Measurements from ENCODE around the gene SNX21.
"Not testable (repeated sequence)": the region's sequence is repeated elsewhere in the genome, so short reads cannot be mapped to it uniquely, and the experiment has no call there.

Gene SNX21

DNA sequence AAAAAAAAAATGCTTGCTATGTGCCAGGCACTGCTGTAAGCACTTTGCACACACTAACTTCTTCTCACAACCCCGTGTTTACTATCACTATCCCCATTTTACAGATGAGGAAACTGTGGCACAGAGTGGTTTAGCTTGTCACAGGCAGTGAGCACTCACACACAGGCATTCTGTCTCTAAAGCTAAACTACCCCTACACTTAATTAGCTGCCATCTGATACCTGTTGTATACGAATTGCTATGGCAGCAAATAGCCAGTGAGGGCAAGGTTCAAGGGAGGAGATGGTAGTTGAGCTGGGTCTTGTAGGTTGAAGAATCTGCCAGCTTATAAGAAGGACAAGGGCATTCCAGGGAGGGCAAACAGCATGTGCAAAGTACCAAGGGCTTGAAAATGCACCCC lies 11.7 kb upstream of the SNX21 start:
- 88 to 89% methylated on average over 2 of the region's 2 CpGs for WGBS, 2 experiments

GRCh38 chr20:45822857-45823256 lies 10.7 kb upstream of the SNX21 start:
- peaks cover 17% of the 10 kb centered on the region for H3K27me3 ChIP-seq (ENCODE audit: control insufficient read depth, insufficient read depth, low read length, poor library complexity, severe bottlenecking)
- H3K36me3 ChIP-seq (ENCODE audit: control insufficient read depth, insufficient read depth, low read length): no peaks in the 10 kb centered on the region
- H3K4me1 ChIP-seq (ENCODE audit: control insufficient read depth, insufficient read depth, low read length): peaks cover 5% of the 10 kb centered on the region
- WGBS, 2 experiments: 88 to 89% methylated on average over 24 of the region's 24 CpGs
- no peak overlapping the region for H3K27ac ChIP-seq (ENCODE audit: insufficient read depth, low read depth, low read length, poor library complexity, severe bottlenecking)
- H3K9me3 ChIP-seq (ENCODE audit: control insufficient read depth, low read length): no peaks in the 10 kb centered on the region
- H3K4me3 ChIP-seq (ENCODE audit: insufficient read depth, low read depth, low read length): no peak overlapping the region

More for the DNA sequence above, 11.7 kb upstream of the SNX21 start:
- Histone ChIP-seq H3K4me3 (ENCODE audit: insufficient read depth, low read depth, low read length) (no peak overlapping the region), H3K27me3 (ENCODE audit: control insufficient read depth, insufficient read depth, low read length, poor library complexity, severe bottlenecking) (peaks cover 17% of the 10 kb centered on the region), H3K4me1 (ENCODE audit: control insufficient read depth, insufficient read depth, low read length) (peaks cover 5% of the 10 kb centered on the region), H3K9me3 (ENCODE audit: control insufficient read depth, low read length) (no peaks in the 10 kb centered on the region), H3K36me3 (ENCODE audit: control insufficient read depth, insufficient read depth, low read length) (peaks cover 2% of the 10 kb centered on the region), H3K27ac (ENCODE audit: insufficient read depth, low read depth, low read length, poor library complexity, severe bottlenecking) (no peak overlapping the region)

DNA sequence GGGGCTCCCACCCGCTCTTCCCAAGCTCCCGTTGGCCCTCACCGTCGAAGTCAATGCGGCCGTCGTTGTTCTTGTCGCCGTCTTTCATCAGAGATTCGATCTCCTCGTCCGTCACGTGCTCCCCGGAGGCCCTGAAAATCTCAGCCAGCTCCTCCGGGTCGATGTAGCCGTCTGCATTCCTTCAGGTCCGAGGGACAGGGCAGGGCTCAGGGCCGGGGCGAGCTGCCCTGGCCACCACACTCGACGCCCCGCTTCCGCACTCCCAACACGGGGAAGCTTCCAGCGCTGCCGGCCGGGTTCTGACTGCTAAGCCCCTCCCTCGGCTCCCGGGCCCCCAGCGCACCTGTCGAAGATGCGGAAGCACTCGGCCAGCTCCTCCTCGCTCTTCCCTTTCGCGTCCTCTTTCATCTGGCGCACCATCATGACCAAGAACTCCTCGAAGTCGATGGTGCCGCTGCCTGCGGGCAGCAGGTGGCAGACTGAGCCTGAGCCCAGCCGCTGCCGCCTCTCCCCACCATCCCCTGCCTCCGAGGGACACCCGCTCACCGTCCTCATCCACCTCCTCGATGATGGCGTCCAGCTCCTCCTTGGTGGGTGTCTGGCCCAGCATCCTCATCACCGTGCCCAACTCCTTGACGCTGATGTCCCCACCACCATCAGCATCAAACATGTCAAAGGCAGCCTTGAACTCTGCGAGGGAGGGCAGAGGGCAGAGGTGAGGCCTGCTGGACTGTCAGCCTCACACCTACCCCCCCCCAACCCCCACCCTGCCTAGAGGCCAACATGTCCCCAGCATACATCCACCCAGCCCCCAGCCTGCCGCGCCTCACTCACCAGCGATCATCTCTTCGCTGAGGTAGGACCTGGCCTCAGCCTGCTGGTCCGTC lies 9.4 kb upstream of the SNX21 start:
- Histone ChIP-seq H3K36me3 (ENCODE audit: control insufficient read depth, insufficient read depth, low read length) (no peaks in the 10 kb centered on the region), H3K27ac (ENCODE audit: insufficient read depth, low read depth, low read length, poor library complexity, severe bottlenecking) (no peak overlapping the region), H3K9me3 (ENCODE audit: control insufficient read depth, low read length) (no peaks in the 10 kb centered on the region), H3K27me3 (ENCODE audit: control insufficient read depth, insufficient read depth, low read length, poor library complexity, severe bottlenecking) (peaks cover 17% of the 10 kb centered on the region), H3K4me1 (ENCODE audit: control insufficient read depth, insufficient read depth, low read length) (peaks cover 10% of the 10 kb centered on the region), H3K4me3 (ENCODE audit: insufficient read depth, low read depth, low read length) (no peak overlapping the region)
- 57 to 58% methylated on average over 57 of the region's 57 CpGs for WGBS, 2 experiments

DNA sequence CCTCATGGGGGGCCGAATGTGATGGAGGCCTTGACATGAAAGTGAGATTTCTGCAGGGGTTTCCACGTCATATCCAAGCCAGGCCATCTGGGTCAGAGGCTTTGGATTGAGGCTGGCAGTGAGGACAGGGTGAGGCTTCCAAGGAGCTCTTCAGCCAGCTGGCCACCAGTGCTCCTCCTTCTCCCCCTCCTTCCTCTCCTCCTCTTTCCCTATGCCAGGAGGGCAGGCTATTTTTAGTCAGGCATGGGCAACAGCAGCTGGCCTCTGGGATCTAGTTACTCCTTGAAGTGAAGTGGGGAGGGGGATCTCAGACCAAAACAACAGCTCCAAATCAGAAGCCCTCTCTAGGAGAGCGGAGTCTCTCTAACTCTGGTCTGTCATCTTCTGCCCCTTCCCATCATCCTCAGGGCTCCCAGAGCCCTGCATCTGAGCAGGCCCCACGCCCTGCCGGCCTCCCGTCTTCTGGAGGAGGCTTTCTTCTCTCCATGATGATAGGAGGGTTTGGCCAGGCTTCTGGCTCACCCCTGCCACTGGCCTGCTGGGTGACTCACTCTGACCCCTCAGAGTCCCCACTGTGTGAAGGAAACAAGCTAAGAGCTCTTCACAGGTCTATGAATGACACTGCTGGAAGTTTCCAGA lies 7.1 kb upstream of the SNX21 start:
- H3K27ac ChIP-seq (ENCODE audit: insufficient read depth, low read depth, low read length, poor library complexity, severe bottlenecking): no peak overlapping the region
- H3K27me3 ChIP-seq (ENCODE audit: control insufficient read depth, insufficient read depth, low read length, poor library complexity, severe bottlenecking): peaks cover 17% of the 10 kb centered on the region
- H3K4me3 ChIP-seq (ENCODE audit: insufficient read depth, low read depth, low read length): no peak overlapping the region
- WGBS, 2 experiments: 64 to 68% methylated on average over 6 of the region's 6 CpGs
- H3K9me3 ChIP-seq (ENCODE audit: control insufficient read depth, low read length): no peaks in the 10 kb centered on the region
- H3K36me3 ChIP-seq (ENCODE audit: control insufficient read depth, insufficient read depth, low read length): no peaks in the 10 kb centered on the region
- H3K4me1 ChIP-seq (ENCODE audit: control insufficient read depth, insufficient read depth, low read length): peaks cover 10% of the 10 kb centered on the region

DNA sequence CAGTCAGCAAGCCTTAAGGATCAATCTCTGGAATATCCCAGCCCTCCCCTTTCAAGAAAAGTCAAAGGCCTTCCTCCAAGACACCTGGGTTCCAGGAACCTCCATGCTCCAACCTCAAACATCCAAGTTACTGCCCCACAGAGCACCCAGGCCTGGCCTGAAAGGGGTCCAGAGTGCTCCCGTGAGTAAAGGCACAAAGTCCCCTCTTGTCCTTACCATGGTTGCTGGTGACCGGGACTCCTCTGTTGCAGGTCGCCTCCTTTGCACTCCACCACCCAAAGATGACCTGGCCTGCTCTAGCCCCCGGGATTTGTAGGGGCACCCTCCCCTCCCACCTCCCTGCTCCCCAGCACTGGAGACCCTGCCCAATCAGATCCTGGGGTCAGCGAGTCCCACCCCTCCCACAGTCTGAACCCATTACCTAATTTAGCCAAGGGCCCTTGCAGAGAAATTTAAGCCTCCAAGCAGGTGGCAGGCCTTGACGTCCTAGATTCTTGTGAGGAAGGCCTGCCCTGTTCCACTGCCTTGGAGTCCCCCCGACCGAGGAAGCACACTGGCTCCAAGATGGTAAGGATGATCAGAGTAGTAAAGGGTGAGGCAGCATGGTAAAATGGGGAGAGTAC lies 6.5 kb upstream of the SNX21 start, which contains the start of gene TNNC2:
Gene TNNC2 (minus strand): TSS at position 283 of the 623 bp plus-strand sequence. CDS start 64 bp downstream, at position 219.
- no peak within 1 kb of the TSS for H3K27ac ChIP-seq (ENCODE audit: insufficient read depth, low read depth, low read length, poor library complexity, severe bottlenecking)
- WGBS, 2 experiments: 90 to 92% methylated on average over 8 of the region's 8 CpGs

DNA sequence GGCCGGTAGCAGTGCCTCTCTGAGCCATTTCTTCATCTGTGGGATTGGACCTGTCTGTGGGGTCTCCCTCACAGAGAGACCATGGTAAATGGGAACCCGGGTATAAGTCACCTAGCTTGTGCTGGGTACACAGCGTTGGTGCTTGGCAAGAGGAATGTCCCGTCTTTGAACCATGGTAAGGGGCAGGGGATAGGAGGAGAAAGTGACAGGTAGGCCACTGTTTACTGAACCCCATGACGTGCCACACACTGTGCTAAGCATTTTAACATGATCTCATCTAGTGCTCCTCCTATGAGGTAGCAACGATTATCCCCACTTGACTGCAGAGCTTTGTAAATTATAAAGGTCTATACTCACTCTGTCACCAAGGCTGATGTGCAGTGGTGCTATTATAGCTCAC lies 5.9 kb upstream of the SNX21 start:
- Histone ChIP-seq H3K4me3 (ENCODE audit: insufficient read depth, low read depth, low read length) (no peak overlapping the region), H3K4me1 (ENCODE audit: control insufficient read depth, insufficient read depth, low read length) (peaks cover 10% of the 10 kb centered on the region), H3K36me3 (ENCODE audit: control insufficient read depth, insufficient read depth, low read length) (no peaks in the 10 kb centered on the region), H3K27ac (ENCODE audit: insufficient read depth, low read depth, low read length, poor library complexity, severe bottlenecking) (no peak overlapping the region), H3K9me3 (ENCODE audit: control insufficient read depth, low read length) (no peaks in the 10 kb centered on the region), H3K27me3 (ENCODE audit: control insufficient read depth, insufficient read depth, low read length, poor library complexity, severe bottlenecking) (peaks cover 17% of the 10 kb centered on the region)
- 90 to 92% methylated on average over 6 of the region's 6 CpGs for WGBS, 2 experiments

More for the DNA sequence above, 6.5 kb upstream of the SNX21 start, which contains the start of gene TNNC2:
- Histone ChIP-seq H3K4me1 (ENCODE audit: control insufficient read depth, insufficient read depth, low read length) (peaks cover 10% of the 10 kb centered on the region), H3K4me3 (ENCODE audit: insufficient read depth, low read depth, low read length) (no peak within 1 kb of the TSS), H3K27me3 (ENCODE audit: control insufficient read depth, insufficient read depth, low read length, poor library complexity, severe bottlenecking) (peaks cover 17% of the 10 kb centered on the region), H3K36me3 (ENCODE audit: control insufficient read depth, insufficient read depth, low read length) (no peaks in the 10 kb centered on the region), H3K9me3 (ENCODE audit: control insufficient read depth, low read length) (no peaks in the 10 kb centered on the region)

DNA sequence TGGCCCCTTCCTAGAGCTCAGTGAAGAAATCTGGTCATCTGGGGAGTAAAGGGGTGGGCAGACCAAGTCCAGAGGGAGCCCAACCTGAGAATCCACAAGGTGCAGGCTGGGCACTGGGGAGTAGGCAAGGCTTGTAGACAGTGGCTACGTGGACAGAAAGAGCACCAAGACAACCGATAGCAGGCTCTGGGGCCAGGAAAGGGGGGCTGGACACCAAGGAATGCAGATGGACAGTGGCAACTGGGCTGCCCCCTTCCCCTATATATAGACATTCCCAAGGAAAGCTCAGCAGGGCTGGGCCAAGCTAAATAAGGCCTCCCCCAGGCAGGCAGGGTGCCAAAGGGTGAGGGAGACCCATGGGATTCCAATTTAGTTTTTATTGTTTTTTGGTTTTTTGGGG lies 5.0 kb upstream of the SNX21 start:
- peaks cover 8% of the 10 kb centered on the region for H3K27me3 ChIP-seq (ENCODE audit: control insufficient read depth, insufficient read depth, low read length, poor library complexity, severe bottlenecking)
- no peak overlapping the region for H3K4me3 ChIP-seq (ENCODE audit: insufficient read depth, low read depth, low read length)
- no peak overlapping the region for H3K27ac ChIP-seq (ENCODE audit: insufficient read depth, low read depth, low read length, poor library complexity, severe bottlenecking)
- H3K36me3 ChIP-seq (ENCODE audit: control insufficient read depth, insufficient read depth, low read length): no peaks in the 10 kb centered on the region
- peaks cover 10% of the 10 kb centered on the region for H3K4me1 ChIP-seq (ENCODE audit: control insufficient read depth, insufficient read depth, low read length)
- 71 to 77% methylated on average over 2 of the region's 2 CpGs for WGBS, 2 experiments
- no peaks in the 10 kb centered on the region for H3K9me3 ChIP-seq (ENCODE audit: control insufficient read depth, low read length)

DNA sequence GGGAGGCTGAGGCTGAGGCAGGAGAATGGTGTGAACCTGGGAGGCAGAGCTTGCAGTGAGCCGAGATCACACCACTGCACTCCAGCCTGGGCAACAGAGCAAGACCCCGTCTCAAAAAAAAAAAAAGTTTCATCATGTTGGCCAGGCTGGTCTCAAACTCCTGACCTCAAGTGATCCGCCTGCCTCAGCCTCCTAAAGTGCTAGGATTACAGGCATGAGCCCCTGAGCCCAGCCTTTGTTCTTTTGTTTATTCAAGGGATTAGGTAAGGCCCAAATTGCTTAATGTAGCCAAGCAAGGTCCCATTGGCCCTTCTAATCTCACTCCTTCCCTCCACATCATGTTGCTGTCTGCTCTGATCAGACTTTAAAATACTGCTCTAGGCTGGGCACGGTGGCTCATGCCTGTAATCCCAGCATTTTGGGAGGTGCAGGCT lies 3.9 kb upstream of the SNX21 start:
- H3K27me3 ChIP-seq (ENCODE audit: control insufficient read depth, insufficient read depth, low read length, poor library complexity, severe bottlenecking); H3K27ac ChIP-seq (ENCODE audit: insufficient read depth, low read depth, low read length, poor library complexity, severe bottlenecking); H3K9me3 ChIP-seq (ENCODE audit: control insufficient read depth, low read length); H3K36me3 ChIP-seq (ENCODE audit: control insufficient read depth, insufficient read depth, low read length); H3K4me3 ChIP-seq (ENCODE audit: insufficient read depth, low read depth, low read length): not testable (repeated sequence)
- WGBS, 2 experiments: 87 to 88% methylated on average over 4 of the region's 4 CpGs
- H3K4me1 ChIP-seq (ENCODE audit: control insufficient read depth, insufficient read depth, low read length): peaks cover 10% of the 10 kb centered on the region

GRCh38 chr20:45832619-45833018 lies 980 bp upstream of the SNX21 start:
- H3K4me1 ChIP-seq (ENCODE audit: control insufficient read depth, insufficient read depth, low read length): peaks cover 5% of the 10 kb centered on the region
- no peaks in the 10 kb centered on the region for H3K9me3 ChIP-seq (ENCODE audit: control insufficient read depth, low read length)
- no peak overlapping the region for H3K27ac ChIP-seq (ENCODE audit: insufficient read depth, low read depth, low read length, poor library complexity, severe bottlenecking)
- no peak overlapping the region for H3K4me3 ChIP-seq (ENCODE audit: insufficient read depth, low read depth, low read length)
- 95 to 96% methylated on average over 4 of the region's 4 CpGs for WGBS, 2 experiments
- H3K36me3 ChIP-seq (ENCODE audit: control insufficient read depth, insufficient read depth, low read length): peaks cover 2% of the 10 kb centered on the region
- H3K27me3 ChIP-seq (ENCODE audit: control insufficient read depth, insufficient read depth, low read length, poor library complexity, severe bottlenecking): no peaks in the 10 kb centered on the region

Data from ectodermal cell (in vitro differentiated cells).